Stimulated activated CD4-positive, alpha-beta T cell treated with anti-CD3 and anti-CD28 coated beads, TNF-alpha, amount 100 ng/mL, for 1 hour (primary cell): ENCODE results near the gene SCAF11.

Experiments
- DNase-seq, 3 donors: peaks; one replicate each; pipeline ENCODE4 v3.0.0-alpha.2; 2020; ENCODE audit warnings: low read depth in 3 of 3, low spot score in 1 of 3

The SCAF11 gene

DNA sequence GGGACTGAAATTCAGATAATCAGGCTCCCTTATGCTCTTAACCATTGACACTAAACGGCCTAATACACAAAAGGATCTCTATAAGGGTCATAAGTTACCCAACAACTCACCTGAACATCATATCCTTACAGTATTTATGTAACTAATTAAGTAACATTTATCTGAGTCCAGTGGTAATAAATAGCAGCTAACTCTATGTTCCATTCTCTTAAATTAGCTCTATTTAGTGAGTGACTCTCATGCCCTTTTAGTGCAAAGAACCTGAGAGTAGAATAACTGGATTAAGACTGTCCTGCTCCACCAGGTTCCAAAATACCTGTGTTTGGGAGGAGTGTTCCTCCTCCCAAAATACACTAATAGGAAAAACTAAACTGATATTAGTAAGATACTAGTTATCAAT is 9.8 kb downstream of the SCAF11 start:
- DNase-seq, result no peak

DNA sequence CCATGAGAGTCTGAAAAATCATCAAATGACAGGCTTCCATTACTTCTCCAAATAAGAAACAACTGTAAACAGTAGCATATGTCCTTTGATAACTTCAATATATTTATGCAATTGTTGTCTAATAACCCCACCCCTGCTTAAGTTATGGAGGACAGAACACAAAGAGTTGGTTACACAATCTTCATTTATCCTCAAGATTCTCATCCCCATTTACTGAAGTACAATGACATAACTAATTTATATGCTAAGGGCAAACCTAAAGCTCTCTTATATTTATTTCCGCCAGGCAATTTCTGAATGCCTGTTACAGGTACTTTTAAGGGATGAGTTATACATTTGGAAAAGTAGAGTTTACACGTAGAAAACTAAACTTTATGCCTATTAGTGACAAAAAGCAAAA is 12.3 kb downstream of the SCAF11 start:
- no peak for DNase-seq

DNA sequence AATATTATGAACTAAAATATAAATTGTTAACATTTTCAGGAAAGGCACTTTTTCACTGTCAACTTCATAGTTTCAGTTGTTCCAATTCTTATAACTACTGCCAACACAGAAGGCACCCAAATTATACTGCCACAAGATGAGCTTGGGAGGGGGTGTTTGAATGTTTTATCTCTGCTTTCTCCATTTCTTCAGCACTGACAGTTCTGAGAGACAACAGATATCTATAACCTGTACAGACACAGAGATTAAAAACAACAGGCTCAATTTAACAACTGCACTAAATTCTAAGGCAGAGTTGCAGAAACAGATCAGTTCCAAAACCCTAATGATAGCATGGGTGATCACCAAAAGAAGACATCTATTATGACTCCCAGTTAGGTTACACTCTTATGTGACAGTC is 12.8 kb downstream of the SCAF11 start:
- DNase-seq, result no peak

DNA sequence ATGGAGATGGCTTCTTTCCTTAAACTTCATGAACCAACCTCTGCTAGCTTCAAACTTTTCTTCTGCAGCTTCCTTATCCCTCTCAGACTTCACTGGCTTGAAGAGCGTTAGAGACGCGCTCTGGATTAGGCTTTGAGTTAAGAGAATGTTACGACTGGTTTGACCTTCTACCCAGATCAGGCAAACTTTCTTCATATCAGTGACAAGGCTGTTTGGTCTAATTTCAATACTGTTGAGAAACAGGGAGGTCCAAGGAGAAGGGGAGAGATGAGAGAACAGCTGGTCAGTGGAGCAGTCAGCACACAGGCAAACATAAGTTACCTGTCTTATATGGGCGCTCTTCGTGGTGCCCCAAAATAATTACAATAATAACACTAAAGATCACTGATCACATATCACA is 14.9 kb downstream of the SCAF11 start:
- no peak for DNase-seq

DNA sequence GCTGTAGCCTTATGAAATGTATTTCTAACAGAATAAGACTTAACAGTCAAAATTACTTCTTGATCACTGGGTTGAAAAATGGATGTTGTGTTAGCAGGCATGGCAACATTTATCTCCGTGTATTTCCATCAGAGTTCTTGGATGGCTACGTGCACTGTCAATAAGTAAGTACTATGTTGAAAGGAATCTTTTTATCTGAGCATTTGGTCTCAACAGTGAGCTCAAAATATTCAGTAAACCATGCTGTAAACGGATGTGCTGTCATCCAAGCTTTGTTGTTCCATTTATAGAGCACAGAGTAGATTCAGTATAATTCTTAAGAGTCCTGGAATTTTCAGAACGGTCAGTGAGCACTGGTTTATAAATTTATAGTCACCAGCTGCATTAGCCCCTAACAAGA is 15.5 kb downstream of the SCAF11 start:
- no peak for DNase-seq

DNA sequence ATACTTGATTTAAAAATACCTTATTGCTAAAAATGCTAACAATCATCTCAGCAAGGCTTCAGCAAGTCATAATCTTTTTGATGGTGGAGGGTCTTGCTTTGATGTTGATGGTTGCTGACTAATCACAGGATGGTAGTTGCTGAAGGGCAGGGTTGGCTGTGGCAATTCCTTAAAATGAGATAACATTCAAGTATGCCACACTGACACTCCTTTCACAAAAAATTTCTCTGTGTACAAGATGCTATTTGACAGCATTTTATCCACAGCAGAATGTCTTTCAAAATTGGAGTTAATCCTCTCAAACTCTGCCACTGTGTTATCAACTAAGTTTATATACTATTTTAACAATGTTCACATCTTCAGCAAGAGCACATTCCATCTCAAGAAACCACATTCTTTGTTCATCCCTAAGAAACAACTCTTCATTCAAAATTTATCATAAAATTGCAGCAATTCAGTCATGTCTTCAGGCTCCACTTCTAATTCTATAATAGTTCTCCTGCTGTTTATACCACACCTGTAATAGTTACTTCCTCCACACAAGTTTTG is 16.1 kb downstream of the SCAF11 start:
- DNase-seq, result no peak

DNA sequence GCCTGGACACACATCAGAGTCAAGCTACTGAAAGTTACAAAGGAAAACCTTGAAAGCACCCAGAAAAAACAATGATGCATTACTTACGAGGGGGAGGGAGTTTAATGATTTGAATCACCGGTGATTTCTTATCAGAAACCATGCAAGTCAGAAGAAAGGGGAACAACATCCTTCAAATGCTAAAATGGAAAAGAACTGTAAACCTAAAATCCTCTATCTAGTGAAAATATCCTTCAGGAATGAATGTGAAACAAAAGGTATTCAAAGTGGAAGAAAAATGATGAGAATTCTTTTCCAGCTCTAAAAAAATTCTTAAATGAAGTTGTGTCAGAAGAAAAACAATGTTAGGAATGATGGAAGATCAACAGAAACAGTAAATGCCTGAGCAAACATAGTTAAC is 16.8 kb downstream of the SCAF11 start:
- DNase-seq, result no peak

DNA sequence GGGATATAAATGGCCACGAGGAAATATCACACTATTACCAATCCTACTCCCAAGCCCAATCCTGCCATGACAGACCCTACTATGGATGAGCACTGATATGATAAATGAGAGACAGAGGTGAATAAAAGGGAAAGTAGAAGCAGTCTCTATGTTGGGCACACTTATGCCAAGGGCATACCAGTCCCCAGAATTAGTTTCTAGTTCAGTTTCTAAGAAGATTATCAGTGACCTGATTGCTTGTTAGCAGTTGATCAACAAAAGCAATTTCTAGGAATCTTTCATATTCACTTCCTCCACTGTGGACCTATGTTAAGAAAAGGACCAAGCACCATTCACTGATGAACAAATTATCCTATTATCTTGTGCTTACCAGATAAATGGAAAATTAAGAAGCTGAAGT is 20.0 kb downstream of the SCAF11 start:
- DNase-seq, result no peak

DNA sequence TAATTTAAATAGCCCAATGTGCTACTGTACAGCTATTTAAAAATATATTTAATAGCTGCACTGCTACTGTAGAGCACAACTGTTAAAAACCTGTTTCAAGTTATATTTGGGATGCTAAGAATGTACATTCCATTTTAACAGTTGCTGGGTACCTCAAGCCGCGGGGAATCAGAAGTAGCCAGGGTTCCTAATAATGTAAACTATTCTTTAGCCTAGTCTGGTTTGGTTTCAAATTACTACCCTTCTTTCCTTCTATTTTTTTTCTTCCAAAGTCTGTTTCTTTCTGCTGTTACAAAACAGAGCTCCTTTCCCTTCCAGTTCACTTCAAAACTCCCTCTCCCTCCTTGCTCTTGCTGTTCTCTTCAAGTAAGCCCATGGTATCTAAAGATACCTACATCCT is 21.3 kb downstream of the SCAF11 start:
- no peak for DNase-seq

DNA sequence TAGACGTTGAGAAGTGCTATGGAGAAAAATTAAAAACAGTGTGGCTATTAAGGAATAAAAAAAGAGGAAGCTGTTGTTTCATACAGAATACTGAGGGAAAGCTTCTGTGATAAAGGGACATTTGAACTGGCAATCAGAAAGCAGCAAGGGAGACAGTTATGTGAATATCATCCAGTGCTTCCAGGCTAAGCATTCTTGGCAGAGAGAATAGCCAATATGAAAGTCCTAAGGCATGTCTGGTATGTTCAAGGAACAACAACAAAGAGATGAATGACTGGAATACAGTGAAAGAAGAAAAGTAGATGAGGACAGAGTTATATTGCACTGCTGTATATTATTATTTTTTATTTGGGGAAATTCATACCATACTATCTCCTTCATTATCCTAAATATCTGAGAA is 23.9 kb downstream of the SCAF11 start:
- no peak for DNase-seq

DNA sequence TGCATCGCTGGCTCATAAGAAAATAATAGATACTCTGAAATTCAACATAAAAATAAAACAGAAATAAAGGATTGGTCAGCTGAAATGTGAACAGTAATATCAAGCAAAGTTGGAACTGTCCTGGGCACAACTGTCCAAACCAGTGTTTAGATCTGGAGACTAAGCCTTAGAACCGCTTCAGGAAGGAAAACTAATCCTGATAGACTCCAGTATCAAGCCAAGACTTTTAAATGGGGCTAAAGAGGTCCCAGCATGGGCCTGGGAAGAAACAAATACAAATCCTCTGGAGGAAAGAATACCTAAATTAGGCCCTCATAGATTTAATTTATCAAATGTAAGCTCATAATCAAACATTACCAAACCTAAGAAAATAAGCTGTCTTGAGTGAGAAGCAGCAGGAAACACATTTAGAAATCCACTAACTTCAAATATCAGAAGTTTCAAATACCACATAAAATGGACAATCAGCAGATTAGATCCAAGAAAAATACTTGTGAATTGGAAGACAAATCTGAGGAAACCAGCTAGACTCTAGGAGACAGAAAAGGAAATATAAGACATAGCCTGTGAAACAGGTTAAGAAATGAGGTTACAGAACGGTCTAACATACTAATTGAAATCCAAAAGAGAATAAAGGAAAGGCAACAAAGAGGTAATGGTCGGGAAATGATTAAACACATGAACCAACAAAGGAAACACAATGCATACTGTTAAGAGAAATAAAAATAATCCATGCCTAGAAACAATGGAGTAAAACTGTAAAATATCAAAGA is 27.6 kb downstream of the SCAF11 start:
- no peak for DNase-seq

DNA sequence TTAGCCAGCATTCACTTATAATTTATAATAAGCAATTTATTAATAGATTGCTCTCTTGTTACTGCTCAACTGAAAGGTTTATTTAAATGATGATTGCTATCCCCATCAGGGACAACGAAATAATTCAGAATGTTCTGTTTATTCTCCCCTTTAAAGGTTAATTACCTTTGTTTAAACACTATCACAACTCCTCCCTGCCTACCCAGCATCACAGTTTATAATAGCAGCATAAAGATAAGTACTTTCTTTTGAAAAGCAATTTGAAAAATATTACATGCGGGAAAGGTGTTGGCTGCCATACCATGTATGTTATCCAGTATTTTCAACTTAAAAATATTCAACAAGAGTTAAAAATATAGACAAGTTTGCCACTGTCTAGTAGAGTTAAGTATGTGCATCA is 30.6 kb downstream of the SCAF11 start:
- no peak for DNase-seq

DNA sequence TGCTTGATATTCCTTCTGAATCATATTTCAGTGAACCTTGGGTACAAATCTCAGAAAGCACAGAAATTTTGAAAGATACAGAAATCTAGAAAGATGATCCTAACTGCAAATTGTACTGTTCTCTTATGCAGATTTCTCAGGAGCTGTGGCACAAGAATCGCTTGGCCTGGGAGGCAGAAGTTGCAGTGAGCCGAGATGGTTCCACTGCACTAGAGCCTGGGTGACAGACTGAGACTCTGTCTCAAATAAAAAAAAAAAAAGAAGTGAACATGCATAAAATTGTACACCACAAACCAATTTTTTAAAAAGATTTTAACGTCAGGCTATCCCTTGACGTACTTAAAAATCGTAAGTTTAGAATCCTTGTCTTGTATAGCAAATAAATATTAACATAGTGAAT is 31.3 kb downstream of the SCAF11 start:
- DNase-seq, result no peak

DNA sequence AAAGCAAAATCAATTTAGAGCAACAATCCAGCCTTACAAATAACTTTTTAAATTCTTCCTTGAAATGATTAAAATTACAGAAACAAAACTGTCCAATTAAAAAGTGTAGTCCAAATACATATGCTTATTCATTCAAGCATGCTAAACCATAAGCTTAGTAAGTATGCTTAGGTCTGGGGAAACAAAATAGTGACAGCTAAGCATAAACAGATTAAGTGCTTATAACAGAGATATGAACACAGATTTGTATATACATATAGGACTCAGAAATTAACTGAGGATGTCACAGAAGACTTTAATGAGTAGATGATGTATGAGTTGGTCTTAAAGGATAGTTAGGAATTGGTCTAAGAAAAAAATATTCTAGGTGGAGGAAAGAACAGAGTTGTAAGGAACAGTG is 41.8 kb downstream of the SCAF11 start:
- DNase-seq, result no peak

DNA sequence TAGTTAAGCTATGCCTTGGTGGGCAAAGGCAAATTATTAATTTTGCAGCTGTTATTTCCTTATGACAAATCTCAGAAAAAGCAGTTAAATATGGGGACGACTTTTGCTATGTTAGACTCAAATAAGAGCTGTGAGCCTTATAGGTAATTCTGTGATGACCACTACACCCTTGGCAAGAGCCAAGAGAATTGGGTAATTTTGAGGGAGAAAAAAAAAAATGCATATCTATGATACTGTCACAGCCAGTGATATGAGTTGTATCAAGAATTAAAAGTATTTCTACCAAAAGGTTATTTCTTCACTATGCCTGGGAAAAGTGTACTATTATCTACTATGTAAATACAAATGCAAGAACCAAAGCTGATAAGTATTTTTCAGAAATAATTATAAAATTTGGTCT is 43.9 kb downstream of the SCAF11 start:
- DNase-seq, result no peak

DNA sequence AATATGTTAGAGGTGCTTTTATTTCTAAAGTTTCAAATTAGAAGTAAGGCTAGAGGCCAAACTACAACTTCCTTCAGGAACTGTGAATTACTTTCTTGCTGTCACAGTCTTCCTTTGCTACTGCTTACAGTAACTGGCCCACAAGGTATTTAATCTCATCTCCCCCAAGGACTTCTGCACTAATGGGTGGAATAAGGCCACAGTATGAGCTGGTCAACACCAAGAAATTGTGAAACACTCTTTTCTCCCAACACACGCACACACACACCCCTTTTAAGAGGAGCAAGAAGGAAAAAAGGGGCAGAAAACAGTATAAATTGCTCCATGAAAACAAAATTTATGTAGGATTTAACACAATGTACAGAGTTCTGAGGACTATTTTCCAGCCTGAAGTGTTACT is 45.6 kb downstream of the SCAF11 start:
- no peak for DNase-seq

DNA sequence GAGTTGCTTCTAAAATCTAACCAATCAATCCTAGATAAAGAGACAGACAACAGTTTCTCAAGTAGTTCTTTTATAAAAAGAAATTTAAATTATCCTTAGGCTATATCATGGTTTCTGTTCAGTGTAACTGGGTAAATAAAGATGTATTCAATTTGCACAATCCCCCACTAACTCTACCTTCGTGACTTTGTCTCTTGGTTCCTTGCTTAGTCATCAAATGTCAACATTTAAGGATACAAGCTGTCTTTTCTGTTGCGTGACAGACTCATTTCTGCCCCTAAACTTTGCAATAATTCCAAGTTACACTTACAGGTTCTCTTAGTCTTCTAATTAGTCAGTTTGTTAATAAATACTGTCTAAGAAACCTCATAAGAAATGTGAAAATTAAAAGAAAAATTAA is 50.6 kb downstream of the SCAF11 start:
- DNase-seq, result no peak

DNA sequence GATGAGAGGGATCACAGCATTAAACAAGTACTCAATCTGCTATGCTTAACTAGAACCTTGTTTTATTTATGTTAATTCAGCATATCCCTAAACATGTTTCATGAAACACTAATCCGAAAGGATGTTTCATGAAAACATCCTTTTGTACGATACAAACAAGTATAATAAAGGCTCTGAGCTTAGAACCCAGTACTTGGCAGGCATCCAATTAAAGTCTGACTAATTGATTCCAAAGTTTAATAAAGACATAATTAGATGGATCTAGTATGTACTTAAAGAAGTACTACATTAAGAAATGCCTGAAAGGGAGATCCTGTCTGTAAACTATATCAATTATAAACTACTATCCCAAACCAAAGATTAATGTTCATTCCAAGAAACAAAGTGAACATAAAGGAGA is 51.8 kb downstream of the SCAF11 start:
- DNase-seq, result no peak

DNA sequence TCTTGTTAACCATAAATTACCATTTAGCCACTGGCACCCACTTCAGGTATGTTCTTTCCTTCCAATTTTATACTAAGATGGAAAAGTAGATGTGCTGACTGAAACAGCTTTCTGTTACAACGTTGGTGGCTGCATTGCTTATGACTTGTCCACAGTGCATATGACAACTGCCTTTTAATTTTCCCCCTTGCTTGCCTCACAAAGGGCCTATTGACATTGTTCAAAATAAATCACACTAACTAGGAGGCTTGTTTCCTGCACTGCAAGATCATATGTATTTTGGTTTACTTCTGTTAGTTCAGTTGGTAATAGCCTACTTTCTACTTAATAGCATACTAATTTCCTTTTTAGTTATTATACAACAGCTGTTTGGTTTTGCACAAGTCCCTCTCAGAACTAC is 55.4 kb downstream of the SCAF11 start:
- DNase-seq, result no peak

DNA sequence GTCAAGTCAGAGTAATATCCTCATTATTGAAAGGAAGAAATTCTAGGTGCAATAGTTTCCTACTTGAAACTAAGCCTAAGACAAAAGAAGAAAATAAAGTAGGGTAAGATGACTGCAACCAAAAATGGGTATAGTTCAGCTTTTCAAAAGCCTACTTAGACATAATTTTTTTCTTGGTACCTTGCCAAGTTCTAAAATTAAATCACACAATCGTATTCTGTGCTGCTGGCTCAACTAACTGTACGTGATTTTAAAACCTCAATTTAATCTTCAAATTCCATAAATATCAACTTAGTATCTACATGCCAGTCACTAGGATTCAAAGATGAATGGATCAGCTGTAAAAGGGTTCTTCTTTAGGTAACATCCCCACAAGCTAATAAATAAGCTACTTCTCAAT is 56.9 kb downstream of the SCAF11 start:
- DNase-seq, result no peak

DNA sequence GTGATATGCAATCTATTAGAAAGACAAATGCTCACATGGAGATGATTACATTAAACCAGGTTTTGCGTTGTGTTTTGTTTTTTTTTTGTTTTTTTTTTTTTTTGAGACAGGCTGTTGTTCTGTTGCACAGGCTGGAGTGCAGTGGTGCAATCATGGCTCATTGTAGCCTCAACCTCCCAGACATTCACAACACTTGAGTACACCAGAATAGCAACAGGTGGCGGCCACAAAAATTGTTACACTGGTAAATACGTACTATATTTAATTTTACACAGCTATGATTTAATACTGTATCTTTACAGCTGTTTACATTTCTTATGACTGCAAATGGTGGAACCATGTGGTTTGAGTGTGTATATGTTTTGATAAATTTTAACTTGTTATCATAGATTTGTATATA is 60.0 kb downstream of the SCAF11 start:
- no peak for DNase-seq

DNA sequence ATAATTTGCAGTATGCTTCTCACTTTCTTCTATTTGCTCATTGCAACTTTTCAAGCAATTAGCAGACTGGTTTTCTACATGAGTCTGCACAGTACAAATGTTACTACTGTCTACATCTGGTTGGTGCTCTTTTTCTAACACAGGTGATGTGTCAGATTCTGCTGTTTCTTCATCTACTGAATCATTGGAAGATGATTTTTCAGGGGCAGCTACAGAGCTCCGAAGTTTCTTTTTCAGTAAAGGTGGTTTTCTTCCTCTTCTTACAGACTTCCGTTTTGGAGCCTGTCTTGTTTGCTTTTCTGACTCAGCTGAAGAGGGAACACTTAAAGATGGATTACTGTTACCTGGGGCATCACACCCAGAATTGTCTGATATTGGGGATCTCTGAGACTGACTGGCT is 62.1 kb downstream of the SCAF11 start:
- DNase-seq, result no peak

DNA sequence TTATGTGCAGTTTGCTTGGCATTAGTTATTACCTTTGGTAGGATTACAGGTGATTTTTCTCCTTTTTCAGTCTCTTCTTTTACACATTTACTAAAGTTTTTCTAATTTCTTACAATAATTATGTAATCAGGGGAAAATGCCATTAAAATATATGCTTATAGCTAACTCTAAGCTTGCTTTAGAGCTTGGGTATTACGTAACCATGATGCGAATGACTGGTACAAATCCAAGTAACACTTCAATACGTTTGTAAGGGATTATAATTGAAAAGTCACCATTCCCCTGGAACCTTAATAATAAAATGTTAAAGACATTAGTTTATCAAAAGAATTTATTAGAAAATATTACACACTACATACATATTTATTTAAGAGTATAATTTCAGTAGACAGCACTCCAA is 71.6 kb downstream of the SCAF11 start:
- no peak for DNase-seq
